Iris pigment epithelial cell (primary cell): ENCODE data around the gene DDX50.
"Not testable (repeated sequence)": the region's sequence is repeated elsewhere in the genome, so short reads cannot be mapped to it uniquely, and the experiment has no call there.

ENCODE experiments used
- DNase-seq: peaks from one replicate; pipeline ENCODE4 v3.0.0-alpha.2; 2011; ENCODE audit warnings: low read depth

DDX50 gene, protein sequence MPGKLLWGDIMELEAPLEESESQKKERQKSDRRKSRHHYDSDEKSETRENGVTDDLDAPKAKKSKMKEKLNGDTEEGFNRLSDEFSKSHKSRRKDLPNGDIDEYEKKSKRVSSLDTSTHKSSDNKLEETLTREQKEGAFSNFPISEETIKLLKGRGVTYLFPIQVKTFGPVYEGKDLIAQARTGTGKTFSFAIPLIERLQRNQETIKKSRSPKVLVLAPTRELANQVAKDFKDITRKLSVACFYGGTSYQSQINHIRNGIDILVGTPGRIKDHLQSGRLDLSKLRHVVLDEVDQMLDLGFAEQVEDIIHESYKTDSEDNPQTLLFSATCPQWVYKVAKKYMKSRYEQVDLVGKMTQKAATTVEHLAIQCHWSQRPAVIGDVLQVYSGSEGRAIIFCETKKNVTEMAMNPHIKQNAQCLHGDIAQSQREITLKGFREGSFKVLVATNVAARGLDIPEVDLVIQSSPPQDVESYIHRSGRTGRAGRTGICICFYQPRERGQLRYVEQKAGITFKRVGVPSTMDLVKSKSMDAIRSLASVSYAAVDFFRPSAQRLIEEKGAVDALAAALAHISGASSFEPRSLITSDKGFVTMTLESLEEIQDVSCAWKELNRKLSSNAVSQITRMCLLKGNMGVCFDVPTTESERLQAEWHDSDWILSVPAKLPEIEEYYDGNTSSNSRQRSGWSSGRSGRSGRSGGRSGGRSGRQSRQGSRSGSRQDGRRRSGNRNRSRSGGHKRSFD

DNA sequence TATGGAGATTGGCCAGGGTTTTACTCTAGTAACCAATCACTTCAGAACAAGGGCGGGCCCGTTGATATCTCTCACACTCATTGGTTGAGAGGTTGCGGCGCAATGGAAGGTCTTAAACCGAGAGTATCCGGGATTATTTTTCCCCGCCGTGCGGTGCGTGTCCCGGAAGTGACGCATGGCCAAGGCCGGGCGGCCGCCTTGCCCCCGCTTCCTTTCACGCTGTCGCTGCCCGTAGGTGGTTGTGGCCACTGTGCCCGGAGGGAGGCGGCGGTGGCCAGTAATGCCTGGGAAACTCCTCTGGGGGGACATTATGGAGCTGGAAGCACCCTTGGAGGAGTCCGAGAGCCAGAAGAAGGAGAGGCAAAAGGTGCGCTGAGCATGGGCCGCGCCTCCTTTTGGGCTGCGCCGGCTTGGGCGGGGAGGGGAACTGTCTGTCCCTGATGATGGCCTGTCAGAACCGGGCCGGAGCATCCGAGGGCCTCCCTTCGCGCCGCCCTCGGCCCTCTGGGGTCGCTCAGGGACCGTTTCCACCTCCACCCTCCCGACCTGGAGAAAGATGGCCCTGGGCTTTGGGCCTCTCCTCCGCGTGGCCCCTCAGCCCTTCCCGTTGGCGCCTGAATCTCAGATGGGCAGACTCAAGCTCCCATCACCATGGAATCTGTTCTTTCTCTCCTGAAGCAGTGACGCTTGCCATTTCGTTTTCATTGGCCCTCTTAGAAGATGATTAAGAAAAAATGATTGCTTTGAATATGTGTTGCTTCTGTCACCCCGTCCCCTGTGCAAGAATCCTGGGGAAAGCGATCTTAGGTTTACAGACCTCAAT, at the start of gene DDX50:
Gene DDX50, plus strand, starts transcription at position 211 of the 823 bp plus-strand sequence. Its CDS starts 70 bp downstream, at position 281.
- DNase-seq, result peak; percentile 99

DNA sequence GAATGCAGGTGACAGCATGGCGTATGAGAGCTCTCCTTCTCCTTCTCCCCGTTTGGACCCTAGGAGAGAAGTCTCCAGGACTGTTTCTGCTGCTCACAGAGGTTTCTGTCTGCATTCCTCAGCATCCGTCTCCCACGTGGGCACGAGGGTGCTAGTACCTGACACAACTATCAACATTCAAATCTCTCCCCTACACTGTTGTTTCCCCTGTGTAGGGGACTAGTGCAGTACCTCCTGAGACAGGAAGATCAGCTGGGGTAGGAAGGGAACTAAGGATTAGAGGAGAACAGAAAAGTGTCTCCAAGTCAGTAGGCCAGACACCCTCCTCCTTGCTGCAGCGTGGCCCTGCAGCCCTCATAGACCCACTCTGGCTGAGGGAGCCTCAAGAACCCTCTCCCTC, 44.8 kb upstream of the DDX50 start:
- no peak for DNase-seq

DNA sequence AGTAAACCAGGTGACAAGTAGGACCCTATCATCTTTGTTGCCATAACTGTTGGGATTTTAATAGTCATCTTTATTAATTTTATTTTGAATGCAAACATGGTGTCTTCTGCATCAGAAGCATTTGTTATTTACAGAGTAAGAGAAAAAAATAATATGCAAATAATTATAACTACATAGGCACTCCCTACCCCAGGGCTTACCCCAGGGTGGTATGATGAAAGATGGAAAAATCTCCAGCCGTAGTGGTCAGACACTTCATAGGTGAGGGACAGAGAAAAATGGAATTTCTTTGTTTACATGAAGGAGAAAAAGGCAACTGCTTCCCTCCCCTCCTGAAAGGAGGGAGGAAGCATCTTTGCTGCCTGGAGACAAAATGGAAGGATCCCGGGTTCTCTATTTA, 44.1 kb upstream of the DDX50 start:
- DNase-seq, result no peak

DNA sequence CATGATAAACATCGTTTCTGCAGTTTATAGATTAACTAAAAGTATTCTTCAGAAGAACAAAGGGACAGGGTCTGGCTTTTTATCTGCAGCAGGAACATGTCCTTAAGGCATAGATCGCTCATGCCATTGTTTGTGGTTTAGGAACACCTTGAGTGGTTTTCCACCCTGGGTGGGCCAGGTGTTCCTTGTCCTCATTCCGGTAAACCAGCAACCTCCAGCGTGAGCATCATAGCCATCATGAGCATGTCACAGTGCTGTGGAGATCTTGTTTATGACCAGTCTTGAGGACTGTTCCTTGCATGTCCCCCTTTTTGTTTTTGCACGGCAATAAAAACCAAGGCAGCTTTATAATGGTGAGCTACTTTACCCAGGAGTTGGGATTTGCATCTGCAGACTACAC, 39.9 kb upstream of the DDX50 start:
- DNase-seq, result peak; percentile 16

DNA sequence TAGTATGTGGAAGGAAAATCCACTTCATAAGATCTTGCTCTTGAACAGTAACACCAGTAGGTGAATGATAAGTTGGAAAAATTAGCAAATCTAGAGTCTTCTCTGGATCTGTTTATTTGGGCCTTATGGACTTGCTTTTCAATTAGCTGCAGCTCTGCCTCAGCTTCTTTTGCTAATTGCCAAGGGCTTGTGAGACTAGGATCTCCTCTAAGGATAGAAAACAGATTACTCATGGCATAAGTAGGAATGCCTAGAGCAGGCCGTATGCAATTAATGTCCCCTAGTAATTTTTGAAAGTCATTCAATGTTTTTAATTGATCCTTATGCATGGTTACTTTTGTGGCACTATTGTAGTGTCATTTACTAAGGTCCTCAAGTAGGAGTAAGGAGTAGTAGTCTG, 36.5 kb upstream of the DDX50 start:
- DNase-seq, result no peak

DNA sequence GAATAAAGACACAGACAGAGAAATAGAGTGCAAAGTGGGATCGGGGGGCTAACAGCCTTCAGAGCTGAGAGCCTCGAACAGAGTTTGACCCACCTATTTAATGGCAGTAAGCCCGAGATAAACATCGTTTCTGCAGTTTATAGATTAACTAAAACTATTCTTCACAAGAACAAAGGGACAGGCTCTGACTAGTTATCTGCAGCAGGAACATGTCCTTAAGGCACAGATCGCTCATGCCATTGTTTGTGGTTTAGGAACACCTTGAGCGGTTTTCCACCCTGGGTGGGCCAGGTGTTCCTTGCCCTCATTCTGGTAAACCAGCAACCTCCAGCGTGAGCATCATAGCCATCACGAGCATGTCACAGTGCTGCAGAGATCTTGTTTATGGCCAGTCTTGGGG, 32.9 kb upstream of the DDX50 start:
- not testable (repeated sequence) for DNase-seq

DNA sequence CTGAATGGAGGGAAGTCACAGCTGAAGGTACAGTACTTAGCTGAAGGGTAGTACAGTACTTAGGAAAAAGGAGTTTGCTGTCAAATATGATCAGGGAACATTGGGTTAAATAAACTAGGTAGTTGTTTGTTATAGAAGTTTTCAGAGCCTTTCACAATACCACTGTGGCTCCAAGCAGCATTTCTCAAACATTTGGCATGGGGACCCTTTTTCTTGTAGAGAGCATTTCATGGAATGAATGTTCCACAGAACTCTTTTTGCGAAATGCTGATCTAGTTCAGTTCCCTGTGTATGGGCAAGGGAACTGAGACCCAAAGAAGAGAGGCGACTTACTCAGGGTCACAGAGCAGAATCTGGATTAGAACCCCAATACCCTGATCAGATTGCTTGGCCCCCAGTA, 31.5 kb upstream of the DDX50 start:
- peak; percentile 30 for DNase-seq

DNA sequence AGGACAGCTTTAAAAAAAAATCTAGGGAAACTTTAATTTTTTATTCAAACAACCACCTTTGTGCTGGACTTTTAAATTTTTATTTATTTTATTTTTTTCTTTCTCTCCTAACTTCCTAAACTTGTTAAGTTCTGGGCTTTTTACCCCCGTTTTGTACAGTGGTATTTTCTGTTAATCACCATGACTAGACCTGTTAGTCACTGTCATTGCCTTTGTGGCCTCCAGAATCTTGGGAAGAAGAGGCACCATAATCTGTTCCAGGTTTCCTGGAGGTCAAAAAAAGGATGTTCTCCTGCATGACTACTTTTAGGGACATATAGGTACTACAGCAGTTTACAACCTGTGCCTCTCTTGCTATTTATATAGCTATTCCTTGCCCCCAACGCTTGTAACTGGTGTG, 31.1 kb upstream of the DDX50 start:
- no peak for DNase-seq

DNA sequence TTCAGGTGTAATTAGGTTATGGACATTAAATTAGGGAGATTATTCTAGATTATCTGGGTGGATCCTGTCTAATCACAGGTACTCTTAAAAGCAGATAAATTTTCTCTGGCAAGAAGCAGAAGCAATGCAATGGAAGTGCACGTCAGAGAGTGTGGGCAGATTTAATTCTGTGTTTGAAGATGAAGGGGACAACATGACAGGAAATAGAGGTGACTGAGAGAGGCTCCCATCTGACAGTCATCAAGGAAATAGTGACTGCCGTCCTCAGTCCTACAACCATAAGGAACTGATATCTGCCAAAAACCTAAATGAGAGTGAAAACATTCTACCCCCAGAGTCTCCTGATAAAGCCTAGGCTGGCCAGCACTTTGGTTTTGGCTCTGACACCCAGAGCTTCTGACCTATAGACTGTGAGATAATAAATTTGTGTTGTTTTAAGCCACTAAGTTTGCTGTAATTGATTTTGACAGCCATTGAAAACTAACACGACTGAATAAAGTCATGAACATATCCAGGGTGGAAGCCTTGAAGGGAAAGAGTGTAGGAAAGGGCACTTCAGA, 30.5 kb upstream of the DDX50 start:
- peak; percentile 1 for DNase-seq

DNA sequence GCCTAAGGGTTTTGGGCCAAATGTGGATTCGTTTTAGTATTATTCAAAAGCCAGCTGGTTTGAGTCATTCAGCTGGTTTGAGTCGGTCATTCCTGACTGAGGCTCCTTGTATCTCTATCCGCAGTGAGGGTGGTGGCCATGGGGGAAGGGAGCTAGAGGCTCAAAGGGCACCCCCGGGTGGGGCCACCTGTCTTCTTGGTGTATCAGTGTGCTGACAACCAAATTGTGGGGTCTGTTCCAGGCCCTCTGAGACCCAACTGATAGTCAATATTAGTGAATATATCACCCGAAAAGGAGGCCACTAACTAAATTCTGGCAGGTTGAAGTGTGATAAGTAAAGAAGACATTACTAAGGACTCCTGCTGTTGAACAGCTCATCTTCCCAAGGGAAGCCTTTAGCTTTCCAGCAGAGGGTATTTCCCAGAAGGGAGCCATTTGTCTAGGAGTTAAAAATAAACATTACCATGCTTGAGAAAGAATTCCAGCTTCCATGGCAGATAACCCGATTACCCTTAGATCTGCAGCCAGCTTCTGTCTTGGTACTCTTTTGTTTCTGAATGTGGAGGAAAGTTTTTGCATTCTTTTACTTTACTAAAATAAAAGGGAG, 29.9 kb upstream of the DDX50 start:
- peak; percentile 57 for DNase-seq

DNA sequence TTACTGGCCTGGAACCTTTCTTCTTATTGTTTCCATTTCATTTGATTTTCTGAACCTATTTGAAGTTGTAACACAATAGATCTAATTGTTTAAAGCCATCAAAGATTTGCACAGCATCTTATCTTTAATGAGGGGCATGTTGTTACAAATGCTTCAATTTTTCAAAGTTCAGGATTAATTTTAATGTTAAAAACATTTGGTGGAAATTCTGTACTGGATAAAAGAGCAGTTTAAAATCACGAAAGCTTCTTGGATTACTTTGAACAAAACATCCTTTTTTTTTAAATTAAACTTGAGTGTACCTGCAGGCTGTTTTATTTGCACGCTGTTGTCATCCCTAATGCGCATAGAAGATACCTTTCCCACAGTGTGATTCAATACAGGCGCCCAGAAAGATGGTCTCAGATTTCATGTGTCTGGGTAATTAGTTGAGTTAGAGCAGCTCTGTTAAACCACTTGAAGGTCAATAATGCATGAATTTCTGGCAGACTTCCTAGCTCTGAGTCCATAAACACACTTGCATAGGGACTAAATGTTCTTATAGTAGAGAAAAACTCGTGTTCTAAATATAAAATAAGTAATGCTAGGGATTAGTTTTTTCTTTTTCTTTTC, 29.3 kb upstream of the DDX50 start:
- DNase-seq, result peak; percentile 98

DNA sequence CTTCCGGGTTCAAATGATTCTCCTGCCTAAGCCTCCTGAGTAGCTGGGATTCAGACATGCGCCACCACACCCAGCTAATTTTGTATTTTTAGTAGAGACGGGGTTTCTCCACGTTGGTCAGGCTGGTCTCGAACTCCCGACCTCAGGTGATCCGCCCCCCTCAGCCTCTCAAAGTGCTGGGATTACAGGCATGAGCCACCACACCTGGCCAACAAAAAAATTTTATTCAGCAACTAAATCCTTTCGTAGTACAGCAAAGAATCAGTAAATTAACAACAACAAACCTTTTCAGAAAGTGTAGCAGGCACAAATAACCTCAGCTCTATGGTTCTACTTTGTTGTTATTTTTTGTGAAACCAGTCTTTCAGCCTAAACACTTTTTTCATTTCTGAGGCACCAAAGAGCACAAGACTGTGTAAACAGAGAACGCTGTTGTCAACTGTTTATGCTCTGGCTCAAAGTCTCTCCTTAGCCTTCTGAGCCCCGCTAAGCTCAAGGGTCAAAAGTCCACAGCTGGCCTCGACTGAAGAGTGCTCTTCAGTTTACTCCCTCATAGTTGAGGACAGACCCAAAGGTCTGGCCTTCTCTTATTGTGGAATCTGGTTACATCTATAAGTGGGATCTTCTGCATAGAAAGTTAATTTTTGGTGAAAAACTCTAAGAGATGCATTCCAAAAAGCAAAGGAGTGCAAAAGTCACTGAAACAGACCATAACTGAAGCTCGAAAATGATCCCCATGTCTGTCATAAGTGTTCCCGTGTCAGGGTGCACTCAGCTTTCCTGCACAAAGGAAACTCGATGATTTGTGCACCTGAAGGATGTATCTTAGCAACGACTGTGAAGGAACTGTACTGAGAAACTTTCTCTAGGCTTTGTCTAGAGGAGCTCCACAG, 24.6 kb upstream of the DDX50 start:
- DNase-seq, result peak; percentile 52

DNA sequence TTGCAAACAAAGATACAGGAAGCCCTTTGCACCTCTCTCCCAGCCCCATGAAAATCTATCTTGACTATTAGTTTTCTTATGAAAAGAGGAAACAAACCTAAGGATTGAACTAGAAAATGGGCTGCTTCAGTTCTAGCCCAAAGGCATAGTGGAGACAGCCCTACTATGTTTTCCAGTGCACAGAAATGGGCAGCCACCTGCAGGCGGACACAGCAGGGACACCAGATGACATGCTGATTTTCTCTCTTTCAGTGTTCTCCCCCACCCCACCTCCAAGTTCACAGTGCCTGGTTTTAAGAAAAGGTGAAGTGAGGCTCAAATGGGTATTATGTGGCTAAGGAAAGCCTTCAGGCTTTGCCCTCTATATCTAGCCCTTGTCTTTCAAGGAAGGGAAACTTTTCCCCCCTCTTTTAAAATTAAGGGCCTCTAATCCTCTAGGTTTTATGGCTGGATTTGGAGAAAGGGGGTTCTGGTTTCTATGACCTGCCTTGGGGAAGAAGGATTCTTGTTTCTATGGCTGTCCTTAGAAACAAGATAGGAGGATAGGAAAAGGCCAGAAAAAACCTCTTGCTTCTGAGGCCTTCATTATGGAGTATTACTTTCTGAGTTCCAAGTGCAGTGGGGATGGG, 23.5 kb upstream of the DDX50 start:
- no peak for DNase-seq

DNA sequence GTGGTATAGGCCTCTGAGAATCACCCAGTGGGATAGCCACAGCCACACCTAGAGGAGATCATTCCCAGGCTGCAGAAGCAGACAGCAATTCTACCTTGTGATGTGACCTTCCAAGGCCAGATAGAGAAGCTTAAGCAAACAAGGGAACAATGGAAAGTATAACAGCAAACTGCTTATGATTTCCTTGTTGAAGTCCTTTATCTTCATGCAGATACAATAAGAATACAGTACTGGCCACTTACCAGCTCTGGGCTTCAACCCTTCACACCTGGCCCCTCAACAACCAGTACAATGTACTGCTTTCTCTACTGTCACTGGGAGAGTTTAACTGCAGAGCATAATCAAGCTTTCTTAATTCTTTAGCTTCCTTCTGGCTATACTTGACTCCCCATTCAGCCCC, 22.6 kb upstream of the DDX50 start:
- DNase-seq, result no peak

DNA sequence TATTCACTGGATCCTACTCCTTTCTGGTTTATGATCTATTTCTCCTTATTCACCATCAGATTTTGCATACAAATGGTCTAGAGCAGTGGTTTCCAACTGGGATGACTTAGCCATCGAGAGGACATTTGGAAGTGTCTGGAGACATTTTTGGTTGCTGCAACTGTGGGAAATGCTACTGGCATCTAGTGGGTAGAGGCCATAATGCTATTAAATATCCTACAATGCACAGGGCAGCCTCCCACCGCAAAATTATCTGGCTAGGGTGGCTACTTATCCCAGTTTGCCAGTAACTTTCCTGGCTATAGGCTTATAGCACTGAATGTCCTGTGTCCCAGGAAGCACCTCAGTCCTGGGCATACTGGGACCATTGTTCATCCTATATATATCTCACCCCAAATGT, 21.5 kb upstream of the DDX50 start:
- DNase-seq, result no peak

DNA sequence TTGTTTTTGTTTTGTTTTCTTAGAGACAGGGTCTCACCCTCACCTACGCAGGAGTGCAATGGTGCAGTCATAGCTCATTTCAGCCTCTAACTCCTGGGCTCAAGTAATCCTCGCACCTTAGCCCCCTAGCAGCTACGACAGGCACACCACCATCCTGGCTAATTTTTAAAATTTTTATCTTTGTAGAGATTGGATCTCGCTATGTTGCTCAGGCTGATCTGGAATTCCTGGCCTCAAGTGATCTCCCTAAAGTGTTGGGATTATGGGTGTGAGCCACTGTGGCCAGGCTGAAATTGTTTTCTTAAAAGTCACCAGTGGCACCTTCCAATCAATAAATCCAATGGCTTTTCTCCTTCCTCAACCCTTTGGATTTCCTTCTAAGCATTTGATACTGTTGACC, 20.9 kb upstream of the DDX50 start:
- DNase-seq, result no peak

DNA sequence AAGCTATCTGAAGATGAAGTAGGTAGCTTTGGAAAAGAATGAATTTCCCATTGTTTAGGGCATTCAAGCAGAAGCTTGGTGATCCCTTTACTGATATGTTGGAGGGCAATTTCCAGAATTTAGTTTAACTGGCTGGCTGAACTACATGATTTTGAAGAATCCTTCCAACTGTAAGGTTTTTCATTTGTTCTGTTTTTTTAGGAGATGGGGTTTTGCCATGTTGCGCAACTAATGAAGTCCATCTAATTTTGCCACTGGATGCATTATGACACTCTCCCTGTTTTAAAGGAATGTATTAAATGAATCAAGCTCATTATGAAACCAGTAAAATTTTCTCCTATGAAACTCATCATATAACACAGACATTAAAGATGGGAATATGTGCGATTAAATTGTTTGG, 6.1 kb upstream of the DDX50 start:
- DNase-seq, result no peak

DNA sequence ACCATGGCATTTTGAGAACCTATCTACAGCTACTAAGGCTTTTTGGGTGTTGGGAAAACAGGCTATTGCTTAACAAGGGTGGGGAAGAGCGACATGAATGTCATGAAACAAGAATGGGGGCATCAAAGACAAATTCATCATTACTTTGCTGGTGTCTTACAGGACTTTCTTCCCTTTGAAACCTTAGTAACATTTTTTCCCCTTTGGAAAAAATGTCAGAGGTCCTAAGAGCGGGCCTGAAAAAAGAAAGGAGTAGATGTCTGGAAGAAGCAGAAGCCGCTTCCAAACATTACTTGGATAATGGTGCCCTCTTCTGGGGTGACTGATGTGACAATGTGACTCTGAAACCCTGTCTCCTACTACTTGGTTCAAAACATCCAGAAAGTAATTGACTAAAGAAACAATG, 3.8 kb upstream of the DDX50 start:
- peak; percentile 79 for DNase-seq

DNA sequence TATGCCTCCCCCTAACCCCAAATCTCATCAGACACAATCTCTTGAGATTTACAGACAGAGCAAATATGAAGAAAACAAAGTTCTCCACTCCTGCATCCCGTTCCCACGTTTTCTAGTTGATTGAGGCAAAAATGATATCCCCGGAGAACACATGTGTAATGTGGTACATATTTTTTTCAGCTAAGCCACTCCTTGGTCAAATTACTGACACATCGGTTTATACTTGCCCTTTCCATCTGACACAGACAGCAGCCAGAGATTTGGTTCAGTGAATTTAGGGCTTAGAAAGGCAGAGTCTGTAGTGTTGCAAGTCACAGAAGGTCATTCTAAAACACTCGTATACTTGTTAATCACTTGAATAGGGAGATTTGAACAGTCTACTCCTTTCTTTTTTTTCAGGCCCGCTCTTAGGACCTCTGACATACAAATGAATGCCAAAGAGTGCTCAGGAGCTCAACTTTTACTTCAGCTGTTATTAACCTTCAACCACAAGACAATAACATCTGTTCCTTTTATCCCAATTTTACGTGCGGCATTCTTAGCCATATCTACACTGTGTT, 1.8 kb upstream of the DDX50 start:
- no peak for DNase-seq
